Small intestine (tissue), 7 donors: ENCODE data around the gene HPSE2. TPM values are rescaled to one million over a fixed set of nuclear protein-coding genes. Genes with fewer than 3 reads are reported as not detected.

Experiments used
- DNase-seq, 2 donors: peaks; one replicate each; pipeline versions ENCODE4 v3.0.0 to v3.0.0-alpha.2; 2013
- FAIRE-seq: peaks from 2 replicates; lab custom pipeline; 2012; peaks lifted over from hg19 to GRCh38; lab: Jason Lieb, UNC
- H3K27ac ChIP-seq, 3 donors: one replicate each; pipeline ENCODE4 v1.5.1; 2013; ENCODE audit warnings: low read length in 2 of 3, mild to moderate bottlenecking in 2 of 3, control low read depth in 1 of 3, inconsistent platforms in 1 of 3, low read depth in 1 of 3, moderate library complexity in 1 of 3
- H3K27me3 ChIP-seq, 3 donors: one replicate each; pipeline ENCODE4 v1.6.1; 2013; ENCODE audit warnings: low read length in 3 of 3, inconsistent platforms in 1 of 3; ENCODE audit not compliant: control insufficient read depth in 3 of 3, insufficient read depth in 3 of 3
- H3K36me3 ChIP-seq, 3 donors: one replicate each; pipeline ENCODE4 v1.6.1; 2013; ENCODE audit warnings: low read length in 3 of 3, inconsistent platforms in 1 of 3, low read depth in 1 of 3, mild to moderate bottlenecking in 1 of 3, moderate library complexity in 1 of 3; ENCODE audit not compliant: control insufficient read depth in 3 of 3, insufficient read depth in 2 of 3
- H3K4me1 ChIP-seq, 3 donors: one replicate each; pipeline ENCODE4 v1.6.1; 2013; ENCODE audit warnings: low read length in 2 of 3, inconsistent platforms in 1 of 3, low read depth in 1 of 3, mild to moderate bottlenecking in 1 of 3, moderate library complexity in 1 of 3; ENCODE audit not compliant: control insufficient read depth in 3 of 3, insufficient read depth in 2 of 3
- H3K4me3 ChIP-seq, 3 donors: one replicate each; pipeline ENCODE4 v1.5.1; 2013; ENCODE audit warnings: low read length in 3 of 3, control low read depth in 1 of 3, inconsistent platforms in 1 of 3, low read depth in 1 of 3, mild to moderate bottlenecking in 1 of 3, moderate library complexity in 1 of 3
- H3K9me3 ChIP-seq, 2 donors: one replicate each; pipeline ENCODE4 v1.6.1; 2013; ENCODE audit warnings: low read depth in 1 of 2, low read length in 1 of 2; ENCODE audit not compliant: control insufficient read depth in 2 of 2, insufficient read depth in 1 of 2
- WGBS, 3 donors: extraction: QIAGEN DNeasy Blood & Tissue Kit; methylation state at CpG; one replicate each; pipeline ENCODE4 v1.1.7; 2013; 5-methylcytosine and 5-hydroxymethylcytosine counted together
- polyA plus RNA-seq, 4 donors: library from polyadenylated mRNA; stranded (reverse) in 3 of 4; unstranded in 1 of 4; fragments of 200-250 nt in 3 of 4; fragments of 120-200 nt in 1 of 4; gene quantifications; one replicate each; pipeline versions ENCODE4 v1.2.1 to v1.2.3, GENCODE V29; 2013
- donor health status: healthy with polysubstance abuse.
- donor health status: control.
- donor health status: control.
- donor health status: Bipolar disorder and iron deficiency.
- donor health status: healthy.

Gene HPSE2
- polyA plus RNA-seq, 4 donors, result 0.22 to 9.4 (median 1.2) TPM

GRCh38 chr10:98901441-98902110 is 334.1 kb downstream of the HPSE2 start:
- WGBS, 3 donors, result 53 to 63% (median 55%) methylated on average over 4 of the region's 4 CpGs
- FAIRE-seq, result no peak

GRCh38 chr10:98899018-98899417 is 336.6 kb downstream of the HPSE2 start:
- H3K27ac ChIP-seq, result no peak overlapping the region
- no peaks in the 10 kb centered on the region for H3K27me3 ChIP-seq
- no peaks in the 10 kb centered on the region for H3K36me3 ChIP-seq
- no peak for DNase-seq
- 30 to 48% (median 35%) methylated on average over 3 of the region's 3 CpGs for WGBS, 3 donors
- H3K9me3 ChIP-seq, result no peaks in the 10 kb centered on the region
- no peak for FAIRE-seq
- H3K4me3 ChIP-seq, result no peak overlapping the region
- H3K4me1 ChIP-seq, result no peaks in the 10 kb centered on the region

More at GRCh38 chr10:98901441-98902110, 334.1 kb downstream of the HPSE2 start:
- no peaks in the 10 kb centered on the region for H3K36me3 ChIP-seq
- H3K4me3 ChIP-seq, result no peak overlapping the region
- no peaks in the 10 kb centered on the region for H3K4me1 ChIP-seq
- DNase-seq, result no peak
- no peak overlapping the region for H3K27ac ChIP-seq
- no peaks in the 10 kb centered on the region for H3K27me3 ChIP-seq
- no peaks in the 10 kb centered on the region for H3K9me3 ChIP-seq

GRCh38 chr10:98892523-98892922 is 343.1 kb downstream of the HPSE2 start:
- no peak for FAIRE-seq
- 36 to 66% (median 47%) methylated on average over 1 of the region's 1 CpG for WGBS, 3 donors

GRCh38 chr10:98886686-98887085 is 349.0 kb downstream of the HPSE2 start:
- Histone ChIP-seq H3K4me3 (no peak overlapping the region), H3K4me1 (no peaks in the 10 kb centered on the region), H3K36me3 (no peaks in the 10 kb centered on the region), H3K9me3 (no peaks in the 10 kb centered on the region), H3K27ac (no peak overlapping the region), H3K27me3 (no peaks in the 10 kb centered on the region)
- no peak for FAIRE-seq
- no peak for DNase-seq
- 76 to 83% (median 78%) methylated on average over 1 of the region's 1 CpG for WGBS, 3 donors

More at GRCh38 chr10:98892523-98892922, 343.1 kb downstream of the HPSE2 start:
- Histone ChIP-seq H3K27me3 (no peaks in the 10 kb centered on the region), H3K9me3 (no peaks in the 10 kb centered on the region), H3K27ac (no peak overlapping the region), H3K4me1 (no peaks in the 10 kb centered on the region), H3K4me3 (no peak overlapping the region), H3K36me3 (no peaks in the 10 kb centered on the region)
- no peak for DNase-seq

- DNase-seq (no peak), FAIRE-seq (no peak)
- no peak overlapping the region for H3K4me3 ChIP-seq
- no peak overlapping the region for H3K27ac ChIP-seq
- H3K36me3 ChIP-seq, result no peaks in the 10 kb centered on the region
- no peaks in the 10 kb centered on the region for H3K4me1 ChIP-seq
- no peaks in the 10 kb centered on the region for H3K27me3 ChIP-seq
- no peaks in the 10 kb centered on the region for H3K9me3 ChIP-seq
Measured at GRCh38 chr10:98885378-98885777, 350.3 kb downstream of the HPSE2 start.

- no peaks in the 10 kb centered on the region for H3K4me1 ChIP-seq
- no peaks in the 10 kb centered on the region for H3K27me3 ChIP-seq
- DNase-seq (no peak), FAIRE-seq (no peak)
- no peaks in the 10 kb centered on the region for H3K36me3 ChIP-seq
- H3K4me3 ChIP-seq, result no peak overlapping the region
- WGBS, 3 donors, result 71 to 87% (median 73%) methylated on average over 1 of the region's 1 CpG
- no peaks in the 10 kb centered on the region for H3K9me3 ChIP-seq
- H3K27ac ChIP-seq, result no peak overlapping the region
Measured at GRCh38 chr10:98881789-98882188, 353.9 kb downstream of the HPSE2 start.

GRCh38 chr10:98880971-98881370 is 354.7 kb downstream of the HPSE2 start:
- peak overlapping the region in 1 of 3 donors; percentile 31 for H3K27ac ChIP-seq
- WGBS, 3 donors, result 48 to 51% (median 49%) methylated on average over 2 of the region's 2 CpGs
- H3K4me1 ChIP-seq, result no peaks in the 10 kb centered on the region
- H3K4me3 ChIP-seq, result no peak overlapping the region
- FAIRE-seq, result no peak
- H3K9me3 ChIP-seq, result no peaks in the 10 kb centered on the region
- H3K36me3 ChIP-seq, result no peaks in the 10 kb centered on the region
- peak in 1 of 2 donors; percentile 14 for DNase-seq
- H3K27me3 ChIP-seq, result no peaks in the 10 kb centered on the region

- Histone ChIP-seq H3K9me3 (no peaks in the 10 kb centered on the region), H3K4me3 (no peak overlapping the region), H3K4me1 (no peaks in the 10 kb centered on the region), H3K27me3 (no peaks in the 10 kb centered on the region), H3K27ac (no peak overlapping the region), H3K36me3 (no peaks in the 10 kb centered on the region)
- WGBS, 3 donors, result 41 to 54% (median 50%) methylated on average over 2 of the region's 2 CpGs
- DNase-seq (no peak), FAIRE-seq (no peak)
Measured at GRCh38 chr10:98878921-98879320, 356.7 kb downstream of the HPSE2 start.

GRCh38 chr10:98878418-98878817 is 357.2 kb downstream of the HPSE2 start:
- no peaks in the 10 kb centered on the region for H3K36me3 ChIP-seq
- DNase-seq, result no peak
- no peak overlapping the region for H3K4me3 ChIP-seq
- H3K9me3 ChIP-seq, result no peaks in the 10 kb centered on the region
- no peak for FAIRE-seq
- H3K27me3 ChIP-seq, result no peaks in the 10 kb centered on the region
- WGBS, 3 donors, result 41 to 58% (median 54%) methylated on average over 2 of the region's 2 CpGs
- H3K27ac ChIP-seq, result no peak overlapping the region
- no peaks in the 10 kb centered on the region for H3K4me1 ChIP-seq
